ENCODE measurements around the gene RAB11FIP4.

Gene RAB11FIP4

GRCh38 chr17:31387438-31387837 lies 4.0 kb upstream of the RAB11FIP4 start:
- DNase-seq (ENCODE audit: low read depth) = no peak
- H3K4me3 ChIP-seq (ENCODE audit: low read depth, low read length) = no peak overlapping the region
- TF ChIP-seq CTCF (IDR thresholded peaks at IDR 0.05; ENCODE audit: low read depth, low read length, missing control alignments) = no peak

- no peak for TF ChIP-seq CTCF (IDR thresholded peaks at IDR 0.05; ENCODE audit: low read depth, low read length, missing control alignments)
Observed at GRCh38 chr17:31388351-31388750, 3.1 kb upstream of the RAB11FIP4 start.

DNA sequence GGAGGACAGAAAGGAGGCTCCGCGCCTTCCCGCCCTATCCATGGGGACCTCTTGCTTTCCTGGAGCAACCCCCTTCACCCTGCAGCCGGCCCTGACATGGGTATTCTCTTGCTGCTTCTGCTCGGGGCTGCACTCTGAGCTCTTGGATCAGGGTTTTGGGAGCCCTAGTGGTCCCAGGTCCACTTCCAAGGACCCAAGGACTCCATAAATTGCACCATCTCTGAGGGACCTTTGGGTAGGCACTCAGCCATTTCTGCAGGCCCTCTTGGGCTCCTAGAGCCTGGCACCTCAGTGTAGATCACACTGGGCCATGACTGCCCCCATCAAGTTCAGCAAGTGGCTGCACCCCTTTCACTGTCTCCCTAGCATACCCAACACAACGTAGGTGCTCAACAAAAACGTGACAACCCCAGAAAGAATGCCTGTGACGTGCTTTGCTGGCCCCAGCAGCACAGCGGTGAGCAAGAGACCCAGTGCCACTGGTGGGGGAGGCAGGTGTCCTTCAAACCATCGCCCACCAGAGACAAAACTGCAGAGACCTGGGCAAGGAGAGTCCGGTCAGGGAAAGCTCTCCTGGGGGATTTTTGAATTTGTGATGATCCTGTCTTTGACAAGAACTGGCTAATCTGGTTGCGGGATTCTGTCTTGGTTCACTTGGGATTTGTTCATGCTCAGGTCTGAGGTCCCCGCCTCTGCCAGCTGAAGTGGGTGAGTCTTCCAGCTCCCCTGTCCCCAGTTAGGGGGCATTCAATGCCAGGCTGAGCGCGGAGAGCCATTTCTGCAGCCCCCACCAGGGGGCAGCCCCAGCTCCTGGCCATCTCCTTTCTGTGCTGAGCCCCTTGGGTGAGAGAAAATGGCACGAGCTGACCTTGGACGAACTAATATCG lies 2.5 kb upstream of the RAB11FIP4 start:
- peak; percentile 85 for TF ChIP-seq CTCF (IDR thresholded peaks at IDR 0.05; ENCODE audit: low read depth, low read length, missing control alignments)
- no peak for DNase-seq (ENCODE audit: low read depth)
- H3K4me3 ChIP-seq (ENCODE audit: low read depth, low read length) = no peak overlapping the region

More at GRCh38 chr17:31388351-31388750, 3.1 kb upstream of the RAB11FIP4 start:
- no peak overlapping the region for H3K4me3 ChIP-seq (ENCODE audit: low read depth, low read length)
- DNase-seq (ENCODE audit: low read depth) = no peak

GRCh38 chr17:31389657-31390381 lies 1.7 kb upstream of the RAB11FIP4 start:
- H3K4me3 ChIP-seq (ENCODE audit: low read depth, low read length) = no peak overlapping the region
- TF ChIP-seq CTCF (IDR thresholded peaks at IDR 0.05; ENCODE audit: low read depth, low read length, missing control alignments) = no peak
- no peak for DNase-seq (ENCODE audit: low read depth)

- no peak for TF ChIP-seq CTCF (IDR thresholded peaks at IDR 0.05; ENCODE audit: low read depth, low read length, missing control alignments)
- no peak for DNase-seq (ENCODE audit: low read depth)
- no peak overlapping the region for H3K4me3 ChIP-seq (ENCODE audit: low read depth, low read length)
Observed at GRCh38 chr17:31390426-31390747, 1.1 kb upstream of the RAB11FIP4 start.

DNA sequence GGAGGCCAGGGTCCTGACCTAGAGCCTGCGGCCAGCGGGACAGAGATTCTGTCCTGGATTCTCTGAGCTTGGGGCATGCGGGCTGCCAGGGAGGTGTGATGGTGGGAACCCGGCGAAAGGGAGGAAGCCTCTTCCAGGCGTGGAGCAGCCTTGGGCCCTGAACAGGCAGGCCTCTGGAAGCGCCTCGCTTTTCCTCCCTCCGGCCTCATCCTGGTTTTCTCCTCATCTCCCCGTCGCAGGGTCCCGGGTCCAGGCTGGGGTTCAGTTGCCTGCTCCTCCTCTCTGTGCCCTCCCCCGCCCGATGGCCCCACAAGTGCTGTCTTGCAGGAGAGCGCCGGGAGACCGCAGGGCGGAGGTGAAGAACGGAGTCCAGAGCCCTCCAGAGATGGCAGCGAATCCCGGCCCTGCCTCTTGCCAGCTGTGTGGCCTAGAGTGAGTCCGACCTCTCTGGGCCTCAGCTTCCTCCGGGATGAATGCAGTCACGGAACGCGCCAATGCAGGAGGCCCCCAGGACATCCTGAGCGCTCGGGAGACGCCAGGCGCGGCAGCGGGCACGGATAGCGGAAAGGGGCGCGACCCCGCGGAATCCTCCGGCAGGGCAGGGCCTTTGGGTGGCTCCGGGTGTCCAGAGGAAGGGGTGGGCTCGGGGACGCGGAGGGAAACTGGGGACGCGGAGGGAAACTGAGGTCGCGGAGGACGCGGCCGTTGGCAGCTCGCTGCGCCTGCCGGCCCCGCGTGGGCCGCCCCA lies 553 bp upstream of the RAB11FIP4 start:
- no peak for DNase-seq (ENCODE audit: low read depth)
- no peak for TF ChIP-seq CTCF (IDR thresholded peaks at IDR 0.05; ENCODE audit: low read depth, low read length, missing control alignments)
- H3K4me3 ChIP-seq (ENCODE audit: low read depth, low read length) = no peak overlapping the region
